Measurements from ENCODE around the gene RCAN3.

The RCAN3 gene

DNA sequence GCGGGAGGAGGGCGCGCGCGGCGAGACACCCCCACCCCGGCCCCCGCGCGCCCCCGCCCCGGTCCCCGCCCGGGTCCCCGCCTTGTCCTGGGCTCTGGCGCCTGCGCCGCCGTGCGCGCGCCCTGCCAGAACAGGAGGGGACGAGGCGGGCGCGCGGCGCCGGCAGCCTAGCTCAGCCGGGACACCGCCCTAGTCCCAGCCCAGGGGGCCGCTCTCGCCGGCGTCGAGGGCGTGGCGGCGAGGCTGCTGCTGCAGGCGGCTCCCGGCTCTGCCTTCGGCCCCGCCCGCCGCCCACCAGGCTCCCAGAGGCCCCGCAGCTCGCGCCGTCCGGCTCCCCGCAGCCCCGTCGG is at the start of gene RCAN3:
Gene RCAN3, plus strand, starts transcription at position 128 of the 350 bp plus-strand sequence. CDS start 11,537 bp downstream, outside the sequence.
- TF ChIP-seq CREB1 (IDR thresholded peaks at IDR 0.05; ENCODE audit: low read depth) (no peak), TAF1 (IDR thresholded peaks at IDR 0.05; ENCODE audit: low read depth) (peak; percentile 47; the same call in 1 of the 2 replicates)

DNA sequence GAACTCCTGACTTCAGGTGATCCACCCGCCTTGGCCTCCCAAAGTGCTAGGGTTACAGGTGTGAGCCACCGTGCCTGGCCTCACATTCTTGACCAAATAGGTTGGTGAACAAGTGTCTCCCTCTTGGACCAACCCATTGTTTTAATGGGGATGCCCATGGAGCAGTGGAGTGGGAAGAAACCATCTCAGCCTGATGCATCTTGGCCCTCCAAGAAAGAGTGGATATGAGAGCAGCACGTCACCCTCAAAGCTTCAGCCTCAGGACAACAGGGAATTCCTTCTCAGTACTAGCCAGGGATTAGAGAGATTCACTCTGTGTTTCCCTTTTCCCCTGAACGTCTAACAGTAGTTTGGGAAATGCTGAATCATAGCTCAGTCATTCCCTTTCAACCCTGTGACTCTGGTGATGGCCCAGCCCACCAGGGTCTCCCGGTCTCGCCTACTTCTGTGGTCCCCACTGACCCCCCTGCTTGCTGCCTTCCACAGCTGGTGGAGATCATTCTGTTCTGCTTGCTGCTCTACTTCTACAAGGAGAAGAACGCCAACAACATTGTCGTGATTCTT is 49.6 kb upstream of the RCAN3 start:
- TF ChIP-seq TAF1 (IDR thresholded peaks at IDR 0.05; ENCODE audit: low read depth) (no peak), NFIC (IDR thresholded peaks at IDR 0.05) (no peak)

- TF ChIP-seq FOXM1 (IDR thresholded peaks at IDR 0.05; ENCODE audit: borderline replicate concordance, low read depth) (no peak), YY1 (IDR thresholded peaks at IDR 0.05; ENCODE audit: low read depth) (no peak), TEAD4 (IDR thresholded peaks at IDR 0.05) (no peak), CREB1 (IDR thresholded peaks at IDR 0.05; ENCODE audit: low read depth) (no peak), CEBPB (IDR thresholded peaks at IDR 0.05) (no peak), TAF1 (IDR thresholded peaks at IDR 0.05; ENCODE audit: low read depth) (no peak), NFIC (IDR thresholded peaks at IDR 0.05) (no peak), REST (IDR thresholded peaks at IDR 0.05; ENCODE audit: low read depth) (no peak), TCF12 (IDR thresholded peaks at IDR 0.05; ENCODE audit: low read depth) (no peak), EGR1 (IDR thresholded peaks at IDR 0.05) (no peak), EP300 (IDR thresholded peaks at IDR 0.05; ENCODE audit: borderline replicate concordance) (no peak)
- TF ChIP-seq, protein P1, sequence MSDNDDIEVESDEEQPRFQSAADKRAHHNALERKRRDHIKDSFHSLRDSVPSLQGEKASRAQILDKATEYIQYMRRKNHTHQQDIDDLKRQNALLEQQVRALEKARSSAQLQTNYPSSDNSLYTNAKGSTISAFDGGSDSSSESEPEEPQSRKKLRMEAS (IDR thresholded peaks at IDR 0.05): no peak
Observed at GRCh38 chr1:24454673-24455072, 48.0 kb upstream of the RCAN3 start.

- TF ChIP-seq CEBPB (IDR thresholded peaks at IDR 0.05): no peak
- no peak for TF ChIP-seq FOXM1 (IDR thresholded peaks at IDR 0.05; ENCODE audit: borderline replicate concordance, low read depth)
- no peak for TF ChIP-seq REST (IDR thresholded peaks at IDR 0.05; ENCODE audit: low read depth)
- TF ChIP-seq, protein P1 (IDR thresholded peaks at IDR 0.05): no peak
- no peak for TF ChIP-seq YY1 (IDR thresholded peaks at IDR 0.05; ENCODE audit: low read depth)
- TF ChIP-seq CREB1 (IDR thresholded peaks at IDR 0.05; ENCODE audit: low read depth): no peak
- TF ChIP-seq TAF1 (IDR thresholded peaks at IDR 0.05; ENCODE audit: low read depth): no peak
- no peak for TF ChIP-seq RAD21 (IDR thresholded peaks at IDR 0.05; ENCODE audit: low read depth)
- TF ChIP-seq TEAD4 (IDR thresholded peaks at IDR 0.05): no peak
- no peak for TF ChIP-seq EGR1 (IDR thresholded peaks at IDR 0.05)
- TF ChIP-seq, protein P2, sequence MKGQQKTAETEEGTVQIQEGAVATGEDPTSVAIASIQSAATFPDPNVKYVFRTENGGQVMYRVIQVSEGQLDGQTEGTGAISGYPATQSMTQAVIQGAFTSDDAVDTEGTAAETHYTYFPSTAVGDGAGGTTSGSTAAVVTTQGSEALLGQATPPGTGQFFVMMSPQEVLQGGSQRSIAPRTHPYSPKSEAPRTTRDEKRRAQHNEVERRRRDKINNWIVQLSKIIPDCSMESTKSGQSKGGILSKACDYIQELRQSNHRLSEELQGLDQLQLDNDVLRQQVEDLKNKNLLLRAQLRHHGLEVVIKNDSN (IDR thresholded peaks at IDR 0.05): no peak
- TF ChIP-seq TCF12 (IDR thresholded peaks at IDR 0.05; ENCODE audit: low read depth): no peak
- TF ChIP-seq NFIC (IDR thresholded peaks at IDR 0.05): no peak
- no peak for TF ChIP-seq EP300 (IDR thresholded peaks at IDR 0.05; ENCODE audit: borderline replicate concordance)
- TF ChIP-seq ZBTB7A (IDR thresholded peaks at IDR 0.05; ENCODE audit: low read depth): no peak
Observed at GRCh38 chr1:24455272-24455671, 47.4 kb upstream of the RCAN3 start.

GRCh38 chr1:24457866-24458265 is 44.8 kb upstream of the RCAN3 start:
- TF ChIP-seq ZBTB7A (IDR thresholded peaks at IDR 0.05; ENCODE audit: low read depth) (no peak), NFIC (IDR thresholded peaks at IDR 0.05) (no peak), TCF12 (IDR thresholded peaks at IDR 0.05; ENCODE audit: low read depth) (no peak), TEAD4 (IDR thresholded peaks at IDR 0.05) (no peak)

DNA sequence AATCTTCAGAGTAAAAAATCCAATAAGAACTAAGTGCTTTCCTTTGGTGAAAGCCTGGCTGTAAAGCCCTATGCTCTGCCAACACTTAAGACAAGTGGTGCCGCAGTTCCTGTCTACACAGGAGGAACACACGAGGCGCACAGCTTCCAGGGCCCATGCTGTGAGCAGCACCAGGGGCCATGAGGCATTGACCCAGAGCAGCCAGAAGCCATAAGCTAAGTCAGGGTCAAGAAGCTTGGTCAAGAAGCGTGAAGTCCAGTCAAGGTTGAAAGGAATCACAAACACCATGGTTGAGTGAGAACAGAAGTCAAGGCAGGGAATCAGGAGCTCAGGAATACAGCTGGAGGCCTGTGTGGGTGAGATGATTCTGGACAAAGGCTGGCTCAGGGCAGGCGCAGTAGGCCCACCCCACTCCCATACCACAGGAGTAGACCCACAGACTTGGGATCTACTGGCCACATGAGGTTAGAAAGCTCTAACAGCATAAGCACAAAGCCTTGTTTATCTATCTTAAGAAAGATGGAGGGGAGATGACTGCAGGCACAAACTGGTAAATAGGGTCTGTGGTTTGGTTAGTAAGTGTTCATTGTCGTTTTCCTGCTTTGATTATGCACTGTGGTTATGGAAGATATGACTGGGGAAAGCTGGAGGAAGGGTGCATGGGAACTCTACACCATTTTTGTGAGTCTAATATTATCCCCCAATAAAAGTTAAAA is 42.9 kb upstream of the RCAN3 start:
- TF ChIP-seq TCF12 (IDR thresholded peaks at IDR 0.05; ENCODE audit: low read depth) (peak; percentile 47; the same call in 1 of the 2 replicates), TEAD4 (IDR thresholded peaks at IDR 0.05) (0 out of 2 replicates have a peak, but pooled peaks have one; percentile 24), CREB1 (IDR thresholded peaks at IDR 0.05; ENCODE audit: low read depth) (no peak), EGR1 (IDR thresholded peaks at IDR 0.05) (no peak), FOXM1 (IDR thresholded peaks at IDR 0.05; ENCODE audit: borderline replicate concordance, low read depth) (no peak), TAF1 (IDR thresholded peaks at IDR 0.05; ENCODE audit: low read depth) (no peak), REST (IDR thresholded peaks at IDR 0.05; ENCODE audit: low read depth) (no peak), ZBTB7A (IDR thresholded peaks at IDR 0.05; ENCODE audit: low read depth) (no peak), NFIC (IDR thresholded peaks at IDR 0.05) (peak; percentile 60), CEBPB (IDR thresholded peaks at IDR 0.05) (no peak), YY1 (IDR thresholded peaks at IDR 0.05; ENCODE audit: low read depth) (no peak), RAD21 (IDR thresholded peaks at IDR 0.05; ENCODE audit: low read depth) (no peak), EP300 (IDR thresholded peaks at IDR 0.05; ENCODE audit: borderline replicate concordance) (peak; percentile 53; the same call in 1 of the 2 replicates)
- TF ChIP-seq, protein P2 (IDR thresholded peaks at IDR 0.05): no peak
- TF ChIP-seq, protein P1 (IDR thresholded peaks at IDR 0.05): peak; percentile 48

Data from Ishikawa (cell line).